HFF-Myc (cell line): ENCODE data around the gene ARHGEF10L.

Experiments
- DNase-seq: peaks from one replicate; pipeline ENCODE4 v3.0.0-alpha.2; 2011; ENCODE audit warnings: low read depth; ENCODE audit errors: extremely low read depth
- H3K4me3 ChIP-seq: replicated peaks from 2 replicates; pipeline ENCODE4 v1.5.1; 2011; ENCODE audit warnings: low read depth, mild to moderate bottlenecking, control low read depth, low read length
- CTCF ChIP-seq: IDR thresholded peaks from 2 replicates; pipeline ENCODE4 v1.5.1; 2012; ENCODE audit warnings: mild to moderate bottlenecking, low read depth, low read length, control low read depth; ENCODE audit errors: missing control alignments

The ARHGEF10L gene

GRCh38 chr1:17523321-17524041 lies 16.0 kb upstream of the ARHGEF10L start:
- H3K4me3 ChIP-seq, result no peak overlapping the region
- no peak for TF ChIP-seq CTCF
- no peak for DNase-seq

- DNase-seq, result no peak
- H3K4me3 ChIP-seq, result no peak overlapping the region
- TF ChIP-seq CTCF, result no peak
Observed at GRCh38 chr1:17524645-17525044, 14.9 kb upstream of the ARHGEF10L start.

- DNase-seq, result no peak
- TF ChIP-seq CTCF, result no peak
- H3K4me3 ChIP-seq, result no peak overlapping the region
Observed at GRCh38 chr1:17525996-17526686, 13.4 kb upstream of the ARHGEF10L start.

DNA sequence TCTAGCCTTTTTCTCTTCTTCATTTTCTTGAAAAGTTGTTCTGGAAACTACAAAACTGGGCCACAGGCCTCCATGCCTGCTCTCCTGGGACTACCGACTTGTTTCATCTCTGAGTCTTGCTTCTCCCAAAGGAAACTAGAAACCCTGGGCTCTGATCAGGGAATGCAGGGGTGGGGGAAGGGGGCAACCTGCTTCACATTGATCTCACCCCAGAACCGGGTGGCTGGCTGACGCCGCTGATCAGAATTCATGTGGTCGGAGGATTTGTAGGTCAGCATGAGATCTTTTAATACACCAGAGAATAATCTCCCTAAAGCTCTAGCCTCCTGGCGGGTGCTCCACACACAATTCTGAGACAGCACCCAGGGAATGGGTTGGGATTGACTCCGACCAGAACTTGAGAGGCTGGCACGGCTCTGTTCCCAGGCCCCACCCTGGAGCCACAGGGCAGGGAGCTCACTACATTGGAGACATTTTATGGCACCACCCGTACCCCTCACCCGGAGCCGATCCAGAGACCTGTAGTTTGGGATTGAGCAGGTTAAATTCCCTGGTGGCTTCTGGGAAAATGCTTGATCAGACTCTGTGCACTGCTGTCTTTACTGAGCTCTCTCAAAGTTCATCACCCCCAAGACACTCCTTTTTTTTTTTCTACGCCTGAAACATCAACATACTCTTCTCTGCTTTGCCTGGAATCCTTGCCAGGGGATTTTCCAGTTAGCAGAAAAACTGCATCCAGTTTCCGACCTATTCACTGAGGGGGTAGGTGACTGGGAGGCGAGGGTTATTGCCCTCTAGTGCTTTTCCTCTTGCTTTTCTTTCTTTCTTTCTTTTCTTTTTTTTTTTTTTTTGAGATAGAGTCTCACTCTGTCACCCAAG lies 12.2 kb upstream of the ARHGEF10L start:
- no peak for DNase-seq
- TF ChIP-seq CTCF, result no peak
- H3K4me3 ChIP-seq, result no peak overlapping the region

DNA sequence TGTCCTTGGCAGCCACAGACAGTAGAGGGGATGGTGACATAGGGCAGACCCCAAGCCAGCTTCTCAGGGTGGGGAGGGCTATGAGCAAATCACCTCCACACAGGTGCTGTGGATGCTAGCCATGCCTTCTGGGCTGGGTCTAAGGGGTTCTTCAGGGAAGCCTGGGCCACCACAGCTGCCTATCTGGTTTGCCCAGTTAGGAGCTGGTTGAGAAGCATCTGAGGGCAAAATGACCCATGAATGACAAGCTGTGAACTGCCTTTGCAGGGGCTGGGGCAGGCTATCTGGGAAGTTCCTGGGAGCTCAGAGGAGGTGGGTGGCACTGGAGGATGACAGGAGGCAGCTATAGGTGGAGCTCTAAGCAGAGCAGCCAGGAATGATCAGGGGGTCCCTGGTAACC lies 10.1 kb upstream of the ARHGEF10L start:
- H3K4me3 ChIP-seq, result no peak overlapping the region
- no peak for TF ChIP-seq CTCF
- DNase-seq, result no peak

- no peak for TF ChIP-seq CTCF
- DNase-seq, result no peak
Observed at GRCh38 chr1:17531343-17531681, 8.2 kb upstream of the ARHGEF10L start.

More at GRCh38 chr1:17531343-17531681, 8.2 kb upstream of the ARHGEF10L start:
- no peak overlapping the region for H3K4me3 ChIP-seq
